ENCODE measurements around the gene TNFRSF13B.

- TF ChIP-seq CTCF (conservative IDR thresholded peaks at IDR 0.05; ENCODE audit: low read depth, low read length) (no peak), EZH2 (IDR thresholded peaks at IDR 0.05; ENCODE audit: low read length, unreplicated experiment) (no peak), EZH2phosphoT487 (IDR thresholded peaks at IDR 0.05; ENCODE audit: borderline replicate concordance, low read length) (no peak)
Observed at GRCh38 chr17:16945663-16946218, 26.2 kb downstream of the TNFRSF13B start.
